Esophagus squamous epithelium (tissue), 5 donors: ENCODE measurements around the gene SLC31A1. TPM values are rescaled to one million over a fixed set of nuclear protein-coding genes. Genes with fewer than 3 reads are reported as not detected.

Source experiments
- DNase-seq: peaks from one replicate; lab custom pipeline; 2025; lab: John Stamatoyannopoulos, UW
- H3K27ac ChIP-seq, 4 donors: fragments of 200-600 bp; sonication (generic); one replicate each; pipeline ENCODE4 v1.5.1; 2016 to 2019; ENCODE audit warnings: mild to moderate bottlenecking in 1 of 4
- H3K27me3 ChIP-seq, 4 donors: fragments of 200-600 bp; sonication (generic); 1 replicate in 3 of 4; 2 replicates in 1 of 4; pipeline versions ENCODE4 v1.5.1 to v1.6.0; 2017 to 2021; ENCODE audit warnings: antibody characterized with exemption in 1 of 4
- H3K36me3 ChIP-seq, 3 donors: fragments of 200-600 bp; sonication (generic); one replicate each; pipeline ENCODE4 v1.5.1; 2016 to 2019
- H3K4me1 ChIP-seq, 3 donors: fragments of 200-600 bp; sonication (generic); one replicate each; pipeline ENCODE4 v1.5.1; 2017 to 2019
- H3K4me3 ChIP-seq, 4 donors: fragments of 200-600 bp; sonication (generic); 1 replicate in 3 of 4; 2 replicates in 1 of 4; pipeline ENCODE4 v1.5.1; 2016 to 2019; ENCODE audit warnings: mild to moderate bottlenecking in 2 of 4, moderate library complexity in 1 of 4
- H3K9me3 ChIP-seq, 3 donors: fragments of 200-600 bp; sonication (generic); one replicate each; pipeline ENCODE4 v1.5.1; 2016 to 2019
- POLR2A ChIP-seq, 4 donors: fragments of 450-650 bp; IDR thresholded peaks; one replicate each; pipeline ENCODE4 v1.6.1; 2017; ENCODE audit warnings: antibody characterized with exemption in 4 of 4, mild to moderate bottlenecking in 4 of 4, moderate library complexity in 3 of 4
- WGBS, 2 donors: methylation state at CpG; one replicate each; pipeline ENCODE4 v1.1.5; 2018; 5-methylcytosine and 5-hydroxymethylcytosine counted together
- intact Hi-C: fragments of 100-400 bp; cut with DNase I; formaldehyde crosslinking; loops from one replicate; pipeline ENCODE4 v1.15.0; 2022
- total RNA-seq, 4 donors: library from RNA; depleted of rRNA; stranded (reverse); fragments of >200 nt; gene quantifications; one replicate each; pipeline ENCODE4 v1.1.0, GENCODE V29; 2016
- TF ChIP-seq, protein P1 (sequence below), 6 experiments: fragments of 450-650 bp in 4 of 6; fragments of 200-600 bp in 2 of 6; sonication (generic) in 2 of 6; IDR thresholded peaks; one replicate each; pipeline ENCODE4 v1.5.1; 2016 to 2019; ENCODE audit warnings: antibody characterized with exemption in 6 of 6, mild to moderate bottlenecking in 4 of 6, moderate library complexity in 4 of 6
- donor health status: DM: yes; HTN: yes; CAD: no.

Gene SLC31A1
- total RNA-seq, 4 donors from 2014 or later: 11.0 to 23.4 (median 17.8) TPM

DNA sequence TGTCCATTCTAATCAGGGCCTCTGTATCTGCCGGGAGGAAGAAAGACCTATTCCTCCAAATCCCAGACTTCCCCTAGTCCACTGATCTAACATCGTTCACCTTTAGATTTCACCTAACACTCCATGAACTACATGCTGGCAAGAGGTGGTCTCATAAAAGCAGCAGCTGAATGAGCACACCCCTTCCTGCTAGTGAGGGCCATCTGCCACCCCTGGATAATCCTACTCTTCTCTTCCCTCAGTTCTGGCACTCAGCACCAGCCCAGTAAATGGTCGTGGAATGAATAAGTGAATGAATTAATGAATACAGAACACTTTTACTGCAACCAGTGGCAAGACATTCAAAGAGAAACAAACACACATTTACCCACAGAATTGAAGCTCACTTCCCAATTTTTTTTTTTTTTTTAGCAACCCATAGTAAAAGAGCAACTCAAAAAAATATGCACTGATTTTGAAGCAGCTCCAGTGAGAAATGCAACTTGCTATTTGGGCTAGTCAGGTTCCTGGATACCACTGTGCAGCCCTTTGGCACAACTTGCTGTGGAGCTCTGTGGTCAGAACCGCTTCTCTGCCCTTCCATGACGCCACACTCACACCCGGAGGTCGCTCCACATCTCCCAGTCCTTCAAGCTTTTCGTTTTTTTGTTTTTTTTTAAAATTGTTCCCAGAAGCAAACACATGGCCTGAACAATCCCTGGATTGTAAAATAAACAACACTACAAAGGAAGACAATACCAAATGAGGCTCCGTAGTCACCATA lies 75.6 kb downstream of the SLC31A1 start:
- TF ChIP-seq, protein P1, sequence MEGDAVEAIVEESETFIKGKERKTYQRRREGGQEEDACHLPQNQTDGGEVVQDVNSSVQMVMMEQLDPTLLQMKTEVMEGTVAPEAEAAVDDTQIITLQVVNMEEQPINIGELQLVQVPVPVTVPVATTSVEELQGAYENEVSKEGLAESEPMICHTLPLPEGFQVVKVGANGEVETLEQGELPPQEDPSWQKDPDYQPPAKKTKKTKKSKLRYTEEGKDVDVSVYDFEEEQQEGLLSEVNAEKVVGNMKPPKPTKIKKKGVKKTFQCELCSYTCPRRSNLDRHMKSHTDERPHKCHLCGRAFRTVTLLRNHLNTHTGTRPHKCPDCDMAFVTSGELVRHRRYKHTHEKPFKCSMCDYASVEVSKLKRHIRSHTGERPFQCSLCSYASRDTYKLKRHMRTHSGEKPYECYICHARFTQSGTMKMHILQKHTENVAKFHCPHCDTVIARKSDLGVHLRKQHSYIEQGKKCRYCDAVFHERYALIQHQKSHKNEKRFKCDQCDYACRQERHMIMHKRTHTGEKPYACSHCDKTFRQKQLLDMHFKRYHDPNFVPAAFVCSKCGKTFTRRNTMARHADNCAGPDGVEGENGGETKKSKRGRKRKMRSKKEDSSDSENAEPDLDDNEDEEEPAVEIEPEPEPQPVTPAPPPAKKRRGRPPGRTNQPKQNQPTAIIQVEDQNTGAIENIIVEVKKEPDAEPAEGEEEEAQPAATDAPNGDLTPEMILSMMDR (IDR thresholded peaks at IDR 0.05): no peak
- no peak for TF ChIP-seq POLR2A (IDR thresholded peaks at IDR 0.05)
- Histone ChIP-seq H3K27ac (no peak overlapping the region), H3K4me3 (no peak overlapping the region), H3K9me3 (no peaks in the 10 kb centered on the region), H3K4me1 (no peaks in the 10 kb centered on the region), H3K27me3 (peaks cover 0 to 20% (median 0%) of the 10 kb centered on the region in 4 donors), H3K36me3 (peaks cover 0 to 21% (median 15%) of the 10 kb centered on the region in 3 donors)
- 69 to 75% methylated on average over 8 to 9 of the region's 9 CpGs for WGBS, 2 donors
- DNase-seq: no peak
- intact Hi-C loops: no loop called here

DNA sequence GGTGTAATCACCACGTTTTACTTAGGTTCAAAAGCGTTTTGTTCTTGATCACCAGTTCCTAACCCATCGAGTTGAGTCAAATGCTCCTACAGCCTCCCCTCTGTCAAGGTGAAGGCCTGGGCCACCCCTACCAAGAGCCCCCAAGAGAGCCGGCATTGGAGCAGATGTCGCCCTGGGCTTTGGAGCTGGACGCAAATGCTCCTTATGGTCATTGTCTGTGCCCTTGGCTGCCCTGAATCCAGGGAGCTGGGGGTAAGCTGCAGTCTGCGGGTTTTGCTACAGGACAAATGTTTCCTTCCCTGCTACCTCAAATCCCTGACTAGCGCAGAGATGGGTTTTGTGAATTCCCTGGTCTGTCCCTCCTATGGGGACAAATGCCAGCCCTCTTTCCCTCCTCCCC lies 77.0 kb downstream of the SLC31A1 start:
- no peak overlapping the region for H3K4me3 ChIP-seq
- no peak overlapping the region for H3K27ac ChIP-seq
- intact Hi-C loops: no loop called here
- 75 to 100% methylated on average over 3 to 8 of the region's 8 CpGs for WGBS, 2 donors
- TF ChIP-seq, protein P1 (IDR thresholded peaks at IDR 0.05): no peak
- no peak for TF ChIP-seq POLR2A (IDR thresholded peaks at IDR 0.05)
- DNase-seq: no peak
- peaks cover 0 to 8% (median 1%) of the 10 kb centered on the region in 3 donors for H3K36me3 ChIP-seq
- H3K27me3 ChIP-seq: peaks cover 0 to 20% (median 0%) of the 10 kb centered on the region in 4 donors
- peaks cover 0 to 10% (median 3%) of the 10 kb centered on the region in 3 donors for H3K4me1 ChIP-seq
- no peaks in the 10 kb centered on the region for H3K9me3 ChIP-seq

DNA sequence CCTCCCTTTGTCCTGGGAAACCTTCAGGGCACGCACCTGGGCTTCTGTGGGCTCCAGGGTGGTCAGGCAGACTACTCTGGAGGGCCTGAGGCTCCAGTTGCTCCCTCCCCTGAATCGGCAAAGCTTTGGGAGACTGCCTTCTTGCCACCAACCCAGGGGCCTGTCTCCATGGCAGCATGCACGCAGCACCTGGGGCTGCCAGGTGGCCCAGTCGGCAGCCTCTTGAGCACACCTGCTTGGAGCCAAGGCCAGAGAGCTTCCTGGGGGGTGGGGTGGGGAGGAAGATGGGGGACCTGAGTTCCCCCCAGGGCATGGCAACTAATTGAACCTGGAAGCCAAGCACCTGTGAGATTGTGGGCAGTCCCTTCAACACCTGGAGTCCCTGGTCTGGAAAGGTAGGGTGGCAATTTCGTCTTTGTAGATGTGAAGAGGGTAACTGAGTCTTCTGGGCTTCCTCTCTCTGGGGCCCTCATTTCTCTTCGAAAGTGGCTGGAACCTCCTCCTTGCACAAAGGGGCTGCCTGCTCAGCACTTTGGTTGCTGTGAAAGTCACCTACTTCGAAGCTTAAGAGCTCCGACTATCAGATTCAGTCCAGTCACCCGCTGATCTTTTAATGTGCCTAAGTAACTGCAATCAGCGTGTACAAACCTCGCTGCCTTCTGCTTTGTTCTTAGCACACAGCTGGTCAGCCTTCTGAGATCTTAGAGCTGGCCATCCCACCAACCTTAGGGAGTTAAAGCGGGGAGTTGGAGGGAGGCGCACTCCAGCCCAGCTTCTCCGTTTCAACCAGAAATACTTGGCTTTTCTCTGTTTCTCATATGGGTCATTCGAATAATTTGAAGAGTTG lies 77.8 kb downstream of the SLC31A1 start:
- intact Hi-C loops: no loop called here
- H3K4me3 ChIP-seq: no peak overlapping the region
- H3K27me3 ChIP-seq: peaks cover 0 to 23% (median 0%) of the 10 kb centered on the region in 4 donors
- H3K9me3 ChIP-seq: no peaks in the 10 kb centered on the region
- no peak for DNase-seq
- peaks cover 0 to 12% (median 3%) of the 10 kb centered on the region in 3 donors for H3K4me1 ChIP-seq
- no peaks in the 10 kb centered on the region for H3K36me3 ChIP-seq
- 87 to 89% methylated on average over 10 to 11 of the region's 15 CpGs for WGBS, 2 donors
- no peak overlapping the region for H3K27ac ChIP-seq
- no peak for TF ChIP-seq POLR2A (IDR thresholded peaks at IDR 0.05)
- TF ChIP-seq, protein P1 (IDR thresholded peaks at IDR 0.05): no peak

DNA sequence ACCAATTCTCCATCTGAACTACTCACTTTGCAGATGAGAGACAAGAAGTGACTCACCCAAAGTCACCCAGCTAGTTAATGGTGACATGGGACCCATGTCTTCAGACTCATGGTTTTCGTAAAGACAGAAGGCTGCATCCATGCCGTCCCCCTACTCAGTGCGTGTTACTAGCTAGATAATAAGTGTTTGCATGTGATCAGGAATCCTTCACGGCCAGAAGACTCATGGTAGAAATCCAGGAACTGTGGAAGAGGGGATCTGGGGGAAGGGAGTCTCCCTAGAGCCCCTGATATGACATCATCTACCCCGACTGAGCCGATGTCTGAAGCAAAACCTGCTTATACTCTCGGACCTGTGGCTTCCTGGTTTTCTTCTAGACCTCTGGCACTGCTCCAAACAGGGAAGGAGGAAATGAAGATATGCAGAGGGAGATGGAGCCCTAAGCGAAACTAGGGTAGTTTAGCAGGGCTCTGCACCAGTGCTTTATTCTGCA lies 78.5 kb downstream of the SLC31A1 start:
- intact Hi-C loops: no loop called here
- no peak for TF ChIP-seq POLR2A (IDR thresholded peaks at IDR 0.05)
- TF ChIP-seq, protein P1 (IDR thresholded peaks at IDR 0.05): no peak
- no peak for DNase-seq
- H3K36me3 ChIP-seq: no peaks in the 10 kb centered on the region
- WGBS, 2 donors: 50 to 53% methylated on average over 8 of the region's 8 CpGs
- H3K9me3 ChIP-seq: no peaks in the 10 kb centered on the region
- peaks cover 0 to 12% (median 3%) of the 10 kb centered on the region in 3 donors for H3K4me1 ChIP-seq
- H3K27me3 ChIP-seq: peaks cover 0 to 25% (median 0%) of the 10 kb centered on the region in 4 donors
- H3K27ac ChIP-seq: no peak overlapping the region
- no peak overlapping the region for H3K4me3 ChIP-seq
